ENCODE measurements around the gene HSPB7. TPM values are rescaled to one million over a fixed set of nuclear protein-coding genes. Genes with fewer than 3 reads are reported as not detected.
A peak's percentile ranks its signal among the peaks of the same experiment; 100 is the strongest.

Gene HSPB7
- total RNA-seq (2021; fragmentation: NEBNext Ultra II Directional; extraction: Animal tissue kit (Norgen Biotek cat#: 25700)) (not detected in 2 replicates), polyA plus RNA-seq (2011; rRNA removed) (0.19 TPM in 1 of 2 replicates, not detected in the other), polyA minus RNA-seq (2011; rRNA and poly(A)+ RNA removed) (not detected in 2 replicates)
- 0.14 TPM for polyA plus RNA-seq (2011; cell fraction: cytosol; rRNA removed)
- polyA plus RNA-seq (2011; cell fraction: nucleus; rRNA removed), result 0.54 TPM
- 0.13 to 0.64 TPM (median 0.33 TPM) in 4 replicates for polyA plus RNA-seq (2012, experiment 1 of 2)
- not detected for polyA plus RNA-seq (2012, experiment 2 of 2)
- polyA plus RNA-seq (2013, experiment 1 of 2), result 0.04 TPM
- 0.02 TPM for polyA plus RNA-seq (2013, experiment 2 of 2)
- not detected for polyA minus RNA-seq (2011; cell fraction: cytosol; rRNA and poly(A)+ RNA removed)
- polyA minus RNA-seq (2011; cell fraction: nucleus; rRNA and poly(A)+ RNA removed), result 0.20 TPM
- long read RNA-seq, experiment 1, result 0 reads
- long read RNA-seq, experiment 2, result 0 reads

DNA sequence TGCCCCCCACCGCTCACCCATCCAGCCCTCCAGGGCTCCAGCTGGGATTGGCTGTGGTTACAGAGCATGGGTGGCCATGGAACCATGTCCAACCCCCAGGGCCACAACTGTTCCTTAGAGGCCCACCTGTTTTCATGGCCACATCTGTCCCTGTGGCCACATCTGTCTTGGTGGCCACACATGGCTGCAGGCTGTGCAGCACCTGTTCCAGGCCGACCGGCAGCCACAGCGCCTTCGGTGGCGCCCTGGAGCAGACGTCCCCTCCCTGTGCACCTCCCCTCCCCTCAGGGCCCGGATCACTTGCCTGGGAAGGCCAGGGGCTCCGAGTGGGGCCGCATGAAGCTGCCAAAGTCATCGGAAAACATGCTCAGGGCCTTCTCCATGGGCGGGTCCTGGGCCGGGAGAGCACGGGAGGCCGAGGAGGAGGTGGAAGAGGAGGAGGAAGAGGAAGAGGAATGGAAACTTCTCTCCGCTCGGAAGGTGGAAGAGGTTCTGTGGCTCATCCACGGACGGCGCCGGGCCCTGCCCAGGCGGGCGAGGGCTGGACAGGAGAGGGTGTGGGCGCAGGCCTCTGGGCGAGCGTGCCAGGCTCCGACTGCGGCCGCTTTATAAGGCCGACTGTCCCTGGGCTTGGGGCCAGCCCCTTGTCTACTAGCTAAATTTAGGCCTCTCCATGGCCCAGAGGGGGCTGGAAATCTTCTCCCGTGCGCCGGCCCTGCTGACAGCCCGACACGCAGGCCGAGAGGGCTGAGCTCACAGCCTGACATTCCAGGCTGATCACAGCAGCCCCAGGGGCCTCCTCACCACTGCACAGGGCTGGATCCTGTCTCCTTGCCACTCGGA, at the start of gene HSPB7:
Gene HSPB7, minus strand, starts transcription at position 583 of the 843 bp plus-strand sequence. Its CDS starts 80 bp downstream, at position 503.
- Histone ChIP-seq H4K91ac (replicated peaks; ENCODE audit: insufficient read length, low read length) (no peak within 1 kb of the TSS), H3K9ac (replicated peaks in 1 of 4; ENCODE audit: extremely low read depth in 1 of 4, low read depth in 3 of 4, low read length in 3 of 4) (no peak within 1 kb of the TSS), H2BK5ac (ENCODE audit: low read depth, low read length) (peak within 1 kb of the TSS; percentile 16; the same call in 1 of the 2 replicates), H3K56ac (replicated peaks; ENCODE audit: insufficient read length, low read depth, low read length) (no peak within 1 kb of the TSS), H2AK5ac (ENCODE audit: low read depth, low read length) (no peak within 1 kb of the TSS), H2BK12ac (ENCODE audit: low read depth, low read length) (peak within 1 kb of the TSS; percentile 84; the same call in 1 of the 2 replicates), H2AFZ (ENCODE audit: low read length) (no peak within 1 kb of the TSS), H3K23me2 (ENCODE audit: low read depth, low read length) (no peaks in the 10 kb centered on the region; the same call in 1 of the 2 replicates), H3K18ac (ENCODE audit: extremely low read depth, low read length) (no peak within 1 kb of the TSS; the same call in 1 of the 2 replicates), H3K27ac (ENCODE audit: low read depth, low read length) (no peak within 1 kb of the TSS), H3K27me3 (replicated peaks in 1 of 4; ENCODE audit: control insufficient read depth in 3 of 4, extremely low read depth in 1 of 4, insufficient read depth in 3 of 4, low read length in 3 of 4) (peaks cover 0 to 4% (median under 1%) of the 10 kb centered on the region in 4 experiments; a peak in 3 of 7 replicates), H3K79me1 (ENCODE audit: low read depth, low read length) (no peaks in the 10 kb centered on the region), H3K4me2 (ENCODE audit: insufficient read depth in 1 of 2, low read depth in 2 of 2, low read length in 2 of 2) (no peak within 1 kb of the TSS), H4K20me1 (replicated peaks in 1 of 2; ENCODE audit: control insufficient read depth in 1 of 2, insufficient read depth in 2 of 2, low read length in 2 of 2) (no peaks in the 10 kb centered on the region), H3K79me2 (ENCODE audit: control insufficient read depth in 1 of 2, insufficient read depth in 2 of 2, low read length in 2 of 2) (no peaks in the 10 kb centered on the region), H3K14ac (ENCODE audit: insufficient read length) (no peak within 1 kb of the TSS), H2BK15ac (ENCODE audit: low read length) (peak within 1 kb of the TSS; percentile 61; the same call in 1 of the 2 replicates), H3K4ac (replicated peaks; ENCODE audit: insufficient read length, low read depth, low read length) (no peak within 1 kb of the TSS), H4K8ac (ENCODE audit: extremely low read depth, insufficient read depth, low read length) (peak within 1 kb of the TSS; percentile 16), H4K5ac (ENCODE audit: insufficient read length, low read depth, low read length) (no peak within 1 kb of the TSS), H3K4me3 (ENCODE audit: extremely low read depth in 1 of 4, insufficient read depth in 2 of 4, low read depth in 3 of 4, low read length in 4 of 4) (no peak within 1 kb of the TSS), H3K9me3 (ENCODE audit: insufficient read depth in 2 of 2, low read depth in 1 of 2, low read length in 1 of 2) (no peaks in the 10 kb centered on the region), H2BK20ac (ENCODE audit: low read length) (no peak within 1 kb of the TSS), H3K23ac (ENCODE audit: insufficient read length) (no peak within 1 kb of the TSS), H3K4me1 (replicated peaks in 1 of 4; ENCODE audit: control insufficient read depth in 3 of 4, insufficient read depth in 4 of 4, low read length in 3 of 4) (peaks cover 5 to 34% (median 14%) of the 10 kb centered on the region in 4 experiments), H2BK120ac (replicated peaks; ENCODE audit: low read depth, low read length) (no peak within 1 kb of the TSS), H3K36me3 (ENCODE audit: control insufficient read depth in 2 of 4, insufficient read depth in 4 of 4, low read length in 3 of 4) (no peaks in the 10 kb centered on the region)
- no peak for DNase-seq (ENCODE audit: low read depth in 1 of 2, low spot score in 2 of 2)
- ChIA-PET POLR2A (ENCODE audit: partially characterized antibody) (interaction anchor here (1.3 kb wide), 1 partner anchor 9 kb away, joined by 5 read pairs; no protein-coding TSS in a partner anchor), CTCF (ENCODE audit: partially characterized antibody) (interaction anchor here (0.8 to 6.7 kb wide), 11 partner anchors 8 to 351 kb away, joined by 3 to 74 read pairs (median 3); no protein-coding TSS in a partner anchor)
- no peak for FAIRE-seq
- WGBS, 2 experiments (ENCODE audit: extremely low coverage in 1 of 2, insufficient coverage in 1 of 2, insufficient read length in 1 of 2, insufficient replicate concordance in 2 of 2, low coverage in 1 of 2, low lambda C conversion rate in 2 of 2, missing lambda C conversion rate in 1 of 2), result 66% methylated on average over 35 of the region's 37 CpGs; no CpG with 5 or more reads in 1 of the 2 experiments
- TF ChIP-seq RNF2 (IDR thresholded peaks at IDR 0.05; ENCODE audit: borderline replicate concordance, low read depth, low read length, missing control alignments, poor library complexity, severe bottlenecking) (no peak), RBBP5 (IDR thresholded peaks at IDR 0.05; ENCODE audit: borderline replicate concordance, low read depth, low read length) (no peak), POLR2A (IDR thresholded peaks at IDR 0.05; ENCODE audit: control extremely low read depth in 1 of 2, low read depth in 2 of 2, low read length in 2 of 2) (no peak), GABPA (IDR thresholded peaks at IDR 0.05; ENCODE audit: borderline replicate concordance, insufficient read depth, low read length) (peak; percentile 29; the same call in 1 of the 2 replicates), KDM1A (IDR thresholded peaks at IDR 0.05; ENCODE audit: borderline replicate concordance, low read length) (no peak), EP300 (IDR thresholded peaks at IDR 0.05; ENCODE audit: borderline replicate concordance in 1 of 2, low read depth in 2 of 2, low read length in 2 of 2) (no peak)
